Stimulated activated CD8-positive, alpha-beta memory T cell treated with anti-CD3 and anti-CD28 coated beads, Interleukin-15, amount 100 ng/mL, for 4 hours (primary cell): ENCODE measurements around the gene CCL27.

Source experiments
- DNase-seq, 2 donors: peaks; one replicate each; pipeline ENCODE4 v3.0.0-alpha.2; 2020; ENCODE audit warnings: low read depth in 2 of 2

CCL27 gene

DNA sequence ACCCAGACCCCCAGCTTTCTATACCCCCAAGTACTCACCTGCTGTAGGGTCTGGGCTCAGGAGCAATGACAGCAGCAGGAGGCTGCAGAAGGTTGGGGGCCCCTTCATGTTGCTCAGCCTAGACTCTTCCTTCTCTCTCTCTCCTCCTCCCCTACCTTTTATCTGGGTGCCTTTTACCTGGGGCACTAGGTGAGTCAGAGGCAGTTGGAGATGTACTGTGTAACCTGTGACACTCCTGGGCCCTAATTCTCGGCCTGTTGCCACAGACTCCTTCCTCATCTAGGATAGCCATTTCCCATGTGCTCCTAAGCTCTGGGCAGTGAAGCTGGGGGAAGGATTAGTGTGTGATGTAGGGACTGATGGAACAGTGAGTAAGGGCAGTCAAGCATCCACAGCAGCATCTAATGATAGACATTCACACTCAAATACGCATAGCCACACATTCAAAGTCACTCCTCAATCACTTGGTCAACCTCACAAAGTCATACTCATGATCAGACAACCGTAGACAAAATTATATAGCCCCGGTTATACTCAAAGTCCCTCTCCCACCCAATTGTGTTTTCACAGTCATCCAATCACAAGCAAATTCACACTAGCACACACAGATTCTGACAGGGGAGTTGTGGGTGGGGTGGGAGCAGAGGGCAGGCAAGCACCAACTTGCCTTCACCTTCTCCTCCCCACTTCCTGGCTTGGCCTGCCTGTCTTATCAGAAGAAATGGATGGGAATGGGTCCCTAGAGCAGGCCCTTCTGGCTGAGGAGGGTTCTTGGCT, at the start of gene CCL27:
Gene CCL27, minus strand, starts transcription at position 132 of the 777 bp plus-strand sequence. Its CDS starts 24 bp downstream, at position 108.
- no peak for DNase-seq

GRCh38 chr9:34712140-34712539, 49.7 kb upstream of the CCL27 start:
- no peak for DNase-seq

- no peak for DNase-seq
Measured at GRCh38 chr9:34710023-34710422, 47.6 kb upstream of the CCL27 start, which contains the start of gene CCL21. CCL21 (minus strand) TSS chr9:34710136; CDS start chr9:34710066, 70 bp downstream.

- no peak for DNase-seq
Measured at GRCh38 chr9:34709196-34709978, 46.9 kb upstream of the CCL27 start.

DNA sequence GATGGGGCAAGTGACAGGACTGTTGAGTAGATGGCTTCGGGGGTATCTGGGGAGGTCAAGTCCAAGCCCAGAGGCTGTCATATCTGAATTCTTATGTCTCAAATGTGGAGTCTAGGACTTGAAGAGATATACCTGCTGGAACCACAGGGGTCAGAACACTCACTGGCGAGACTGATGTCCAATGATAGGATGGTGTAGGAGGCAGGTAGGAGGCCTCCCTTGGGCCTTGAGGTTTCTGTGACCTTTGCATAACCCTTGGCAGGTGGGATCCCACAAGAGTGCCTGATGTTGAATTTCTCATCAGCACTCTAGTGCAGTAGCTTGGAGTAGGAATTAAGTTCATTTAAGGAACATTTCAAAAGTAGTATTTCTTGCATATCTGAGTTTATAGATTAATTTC, 44.7 kb upstream of the CCL27 start:
- DNase-seq, result no peak

GRCh38 chr9:34701769-34702736, 39.6 kb upstream of the CCL27 start:
- peak; percentile 62 to 67 for DNase-seq

DNA sequence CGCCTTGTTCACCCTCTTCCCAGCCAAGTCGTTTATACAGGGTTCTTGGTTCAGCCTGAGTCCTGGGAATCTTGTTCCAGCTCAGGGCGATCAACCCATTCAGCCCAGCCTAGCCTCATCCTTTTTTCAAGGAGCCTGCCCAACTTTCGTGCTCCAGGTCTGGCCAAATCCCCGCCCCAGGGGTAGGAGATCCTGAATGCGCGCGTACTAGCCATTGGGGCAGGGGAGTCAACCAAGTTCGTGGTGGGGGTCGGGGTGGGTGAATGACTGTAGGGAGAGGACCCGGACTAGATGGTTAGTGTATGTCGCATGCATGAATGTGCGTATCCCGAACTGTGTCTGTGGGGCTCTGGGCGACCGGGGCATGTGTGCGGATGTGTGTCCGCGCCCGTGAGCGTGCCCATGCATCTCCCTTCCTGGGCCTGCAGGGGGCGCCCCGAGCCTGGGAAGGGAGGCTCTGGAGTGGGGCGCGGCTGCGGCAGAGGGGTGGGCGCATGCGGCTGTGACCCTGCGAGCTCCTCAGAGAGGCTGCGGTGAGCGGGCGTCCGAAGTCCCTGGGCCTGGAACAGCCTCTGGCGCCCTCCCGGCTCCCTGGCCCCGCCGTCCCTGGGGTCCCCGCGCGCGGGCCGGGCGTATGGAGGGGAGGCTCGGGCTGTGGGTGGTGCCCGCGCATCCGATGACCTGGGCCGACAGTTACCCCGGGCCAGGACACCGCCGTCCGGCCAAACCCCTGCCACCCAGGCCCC, 38.7 kb upstream of the CCL27 start:
- peak; percentile 36 to 49 for DNase-seq

GRCh38 chr9:34694811-34695210, 32.4 kb upstream of the CCL27 start:
- no peak for DNase-seq

GRCh38 chr9:34693560-34693959, 31.1 kb upstream of the CCL27 start:
- DNase-seq, result no peak

GRCh38 chr9:34691936-34692315, 29.5 kb upstream of the CCL27 start:
- no peak for DNase-seq

- no peak for DNase-seq
Measured at GRCh38 chr9:34690983-34691935, 28.8 kb upstream of the CCL27 start, which contains the start of gene CCL19. CCL19 (minus strand) TSS chr9:34691276; CDS start chr9:34691139, 137 bp downstream.

DNA sequence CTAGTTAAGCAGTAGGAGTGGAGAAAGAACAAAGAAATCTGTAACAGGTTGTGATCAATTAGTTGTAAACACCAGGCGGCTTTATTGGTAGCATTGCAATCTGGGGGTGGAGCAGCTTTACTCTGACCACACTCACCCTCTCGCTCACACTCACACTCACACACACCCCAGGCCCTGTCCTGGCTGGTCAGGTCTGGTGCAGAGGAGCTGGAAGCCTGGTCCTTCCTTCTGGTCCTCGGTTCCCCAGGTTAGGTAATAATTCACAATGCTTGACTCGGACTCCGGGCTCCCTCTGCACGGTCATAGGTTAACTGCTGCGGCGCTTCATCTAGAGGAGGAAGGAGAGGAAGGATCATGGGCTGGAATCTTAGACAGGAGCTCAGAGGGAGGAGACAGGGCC, 27.1 kb upstream of the CCL27 start:
- DNase-seq, result no peak

GRCh38 chr9:34689116-34689470, 26.6 kb upstream of the CCL27 start:
- no peak for DNase-seq

DNA sequence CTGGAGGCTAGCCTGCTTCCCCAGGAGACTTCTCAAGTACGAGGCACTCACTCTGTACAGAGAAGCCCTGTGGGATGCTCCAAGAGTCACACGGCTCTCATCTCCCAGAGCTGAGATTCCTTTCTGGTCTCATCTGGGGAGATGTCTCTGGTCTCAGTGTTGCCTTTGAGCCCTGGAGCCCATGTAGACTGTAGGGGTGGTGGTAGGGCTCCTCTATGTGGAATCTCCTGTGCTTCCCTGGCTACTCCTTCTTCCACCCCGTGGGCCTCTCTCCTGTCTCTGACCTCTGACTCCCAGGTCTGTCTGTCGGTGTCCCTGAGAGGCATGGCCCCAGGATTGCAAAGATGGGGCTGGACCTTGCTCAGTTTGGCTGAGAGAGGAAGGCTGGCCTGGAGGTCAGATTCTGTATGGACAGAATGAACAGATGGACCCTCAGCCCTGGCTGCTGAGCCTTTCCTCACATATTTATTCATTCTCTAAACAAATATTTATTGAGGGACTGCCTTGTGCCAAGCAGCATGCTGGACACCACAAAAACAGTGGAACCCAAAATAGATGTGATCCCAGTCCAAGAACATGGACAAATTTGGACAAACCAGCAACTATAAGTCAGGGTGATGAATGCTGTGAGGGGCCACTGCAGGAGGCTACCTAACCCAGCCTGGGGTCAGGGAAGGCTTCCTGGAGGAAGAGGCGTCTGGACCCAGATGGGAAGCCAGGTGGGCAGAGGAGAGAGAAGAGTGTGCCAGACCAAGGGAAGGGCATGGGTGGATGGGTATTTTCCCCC, 26.1 kb upstream of the CCL27 start:
- DNase-seq, result no peak

- no peak for DNase-seq
Measured at GRCh38 chr9:34687276-34688030, 25.0 kb upstream of the CCL27 start.

- DNase-seq, result no peak
Measured at GRCh38 chr9:34686732-34687131, 24.3 kb upstream of the CCL27 start.

DNA sequence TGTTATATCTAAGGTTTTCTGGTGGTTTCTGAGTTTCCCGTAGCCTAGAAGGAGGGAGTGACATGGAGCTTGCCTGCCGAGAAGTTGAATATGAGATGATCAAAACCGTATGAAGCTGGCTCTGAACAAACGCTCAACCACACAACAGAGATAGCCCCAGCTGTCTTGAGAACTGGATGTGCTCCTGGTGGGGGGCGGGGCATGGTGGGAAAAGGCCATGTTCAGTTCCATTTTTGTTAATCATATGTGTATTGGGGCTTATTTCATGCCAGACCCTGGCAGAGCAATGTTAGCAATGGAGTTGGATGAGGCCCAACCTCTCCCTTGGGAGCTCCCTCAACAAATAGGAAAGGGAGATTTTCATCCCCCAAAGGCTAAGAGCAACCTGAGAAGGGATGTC, 23.8 kb upstream of the CCL27 start:
- DNase-seq, result no peak

- no peak for DNase-seq
Measured at GRCh38 chr9:34685591-34685990, 23.1 kb upstream of the CCL27 start.
